ENCODE measurements around the gene SOX15.
A peak's percentile ranks its signal among the peaks of the same experiment; 100 is the strongest.

The SOX15 gene

GRCh38 chr17:7576432-7576937, 13.4 kb downstream of the SOX15 start:
- Mint-ChIP-seq H3K27ac (peak overlapping the region; percentile 55), H3K36me3 (ENCODE audit: low read depth) (peaks cover 84% of the 10 kb centered on the region), H3K27me3 (ENCODE audit: low read depth) (peaks cover 4% of the 10 kb centered on the region), H3K4me3 (peak overlapping the region; percentile 92), H3K9me3 (no peaks in the 10 kb centered on the region), H3K4me1 (ENCODE audit: low read depth) (peaks cover 63% of the 10 kb centered on the region)
- no peak for DNase-seq (ENCODE audit: low spot score)

GRCh38 chr17:7575959-7576358, 13.9 kb downstream of the SOX15 start:
- Mint-ChIP-seq H3K27me3 (ENCODE audit: low read depth) (peaks cover 4% of the 10 kb centered on the region), H3K36me3 (ENCODE audit: low read depth) (peaks cover 86% of the 10 kb centered on the region), H3K27ac (peak overlapping the region; percentile 41), H3K4me3 (peak overlapping the region; percentile 92), H3K4me1 (ENCODE audit: low read depth) (peaks cover 64% of the 10 kb centered on the region), H3K9me3 (no peaks in the 10 kb centered on the region)
- no peak for DNase-seq (ENCODE audit: low spot score)

- Mint-ChIP-seq H3K27me3 (ENCODE audit: low read depth) (peaks cover 4% of the 10 kb centered on the region), H3K4me1 (ENCODE audit: low read depth) (peaks cover 59% of the 10 kb centered on the region), H3K9me3 (no peaks in the 10 kb centered on the region), H3K4me3 (peak overlapping the region; percentile 92), H3K36me3 (ENCODE audit: low read depth) (peaks cover 86% of the 10 kb centered on the region), H3K27ac (peak overlapping the region; percentile 41)
- no peak for DNase-seq (ENCODE audit: low spot score)
Measured at GRCh38 chr17:7575481-7575883, 14.4 kb downstream of the SOX15 start.

- no peaks in the 10 kb centered on the region for H3K9me3 Mint-ChIP-seq
- H3K4me1 Mint-ChIP-seq (ENCODE audit: low read depth) = peaks cover 53% of the 10 kb centered on the region
Measured at GRCh38 chr17:7574176-7574953, 15.5 kb downstream of the SOX15 start.

GRCh38 chr17:7573324-7574080, 16.4 kb downstream of the SOX15 start:
- H3K9me3 Mint-ChIP-seq = no peaks in the 10 kb centered on the region
- peaks cover 45% of the 10 kb centered on the region for H3K4me1 Mint-ChIP-seq (ENCODE audit: low read depth)
- peaks cover 4% of the 10 kb centered on the region for H3K27me3 Mint-ChIP-seq (ENCODE audit: low read depth)
- H3K36me3 Mint-ChIP-seq (ENCODE audit: low read depth) = peaks cover 82% of the 10 kb centered on the region
- H3K4me3 Mint-ChIP-seq = peak overlapping the region; percentile 92
- peak; percentile 85 for DNase-seq (ENCODE audit: low spot score)
- peak overlapping the region; percentile 99 for H3K27ac Mint-ChIP-seq

More at GRCh38 chr17:7574176-7574953, 15.5 kb downstream of the SOX15 start:
- H3K4me3 Mint-ChIP-seq = peak overlapping the region; percentile 92
- peaks cover 4% of the 10 kb centered on the region for H3K27me3 Mint-ChIP-seq (ENCODE audit: low read depth)
- peak overlapping the region; percentile 99 for H3K27ac Mint-ChIP-seq
- H3K36me3 Mint-ChIP-seq (ENCODE audit: low read depth) = peaks cover 85% of the 10 kb centered on the region
- no peak for DNase-seq (ENCODE audit: low spot score)

- H3K27me3 Mint-ChIP-seq (ENCODE audit: low read depth) = peaks cover 4% of the 10 kb centered on the region
- H3K36me3 Mint-ChIP-seq (ENCODE audit: low read depth) = peaks cover 76% of the 10 kb centered on the region
- peak; percentile 99 for DNase-seq (ENCODE audit: low spot score)
- no peaks in the 10 kb centered on the region for H3K9me3 Mint-ChIP-seq
- peaks cover 38% of the 10 kb centered on the region for H3K4me1 Mint-ChIP-seq (ENCODE audit: low read depth)
- peak overlapping the region; percentile 92 for H3K4me3 Mint-ChIP-seq
- peak overlapping the region; percentile 99 for H3K27ac Mint-ChIP-seq
Measured at GRCh38 chr17:7572588-7573323, 17.1 kb downstream of the SOX15 start.

- peaks cover 4% of the 10 kb centered on the region for H3K27me3 Mint-ChIP-seq (ENCODE audit: low read depth)
- H3K4me3 Mint-ChIP-seq = peak overlapping the region; percentile 92
- peaks cover 33% of the 10 kb centered on the region for H3K4me1 Mint-ChIP-seq (ENCODE audit: low read depth)
- no peaks in the 10 kb centered on the region for H3K9me3 Mint-ChIP-seq
- DNase-seq (ENCODE audit: low spot score) = no peak
- H3K27ac Mint-ChIP-seq = peak overlapping the region; percentile 93
- H3K36me3 Mint-ChIP-seq (ENCODE audit: low read depth) = peaks cover 75% of the 10 kb centered on the region
Measured at GRCh38 chr17:7572338-7572587, 17.6 kb downstream of the SOX15 start.

GRCh38 chr17:7570351-7570750, 19.5 kb downstream of the SOX15 start:
- DNase-seq (ENCODE audit: low spot score) = no peak
- H3K27ac Mint-ChIP-seq = peak overlapping the region; percentile 52
- H3K4me3 Mint-ChIP-seq = no peak overlapping the region
- no peaks in the 10 kb centered on the region for H3K9me3 Mint-ChIP-seq
- H3K4me1 Mint-ChIP-seq (ENCODE audit: low read depth) = peaks cover 21% of the 10 kb centered on the region
- peaks cover 4% of the 10 kb centered on the region for H3K27me3 Mint-ChIP-seq (ENCODE audit: low read depth)
- H3K36me3 Mint-ChIP-seq (ENCODE audit: low read depth) = peaks cover 65% of the 10 kb centered on the region

- H3K9me3 Mint-ChIP-seq = no peaks in the 10 kb centered on the region
- no peak for DNase-seq (ENCODE audit: low spot score)
- no peak overlapping the region for H3K27ac Mint-ChIP-seq
- H3K27me3 Mint-ChIP-seq (ENCODE audit: low read depth) = peaks cover 4% of the 10 kb centered on the region
- peaks cover 63% of the 10 kb centered on the region for H3K36me3 Mint-ChIP-seq (ENCODE audit: low read depth)
- H3K4me1 Mint-ChIP-seq (ENCODE audit: low read depth) = peaks cover 15% of the 10 kb centered on the region
- H3K4me3 Mint-ChIP-seq = no peak overlapping the region
Measured at GRCh38 chr17:7569571-7569970, 20.3 kb downstream of the SOX15 start.

- Mint-ChIP-seq H3K9me3 (no peaks in the 10 kb centered on the region), H3K4me1 (ENCODE audit: low read depth) (peaks cover 29% of the 10 kb centered on the region), H3K36me3 (ENCODE audit: low read depth) (peaks cover 36% of the 10 kb centered on the region), H3K27ac (peak overlapping the region; percentile 93), H3K27me3 (ENCODE audit: low read depth) (no peaks in the 10 kb centered on the region), H3K4me3 (peak overlapping the region; percentile 95)
- no peak for DNase-seq (ENCODE audit: low spot score)
Measured at GRCh38 chr17:7563115-7563869, 26.6 kb downstream of the SOX15 start.

GRCh38 chr17:7562208-7562605, 27.7 kb downstream of the SOX15 start:
- Mint-ChIP-seq H3K27me3 (ENCODE audit: low read depth) (no peaks in the 10 kb centered on the region), H3K36me3 (ENCODE audit: low read depth) (peaks cover 34% of the 10 kb centered on the region), H3K9me3 (no peaks in the 10 kb centered on the region), H3K27ac (peak overlapping the region; percentile 93), H3K4me3 (peak overlapping the region; percentile 95), H3K4me1 (ENCODE audit: low read depth) (peaks cover 33% of the 10 kb centered on the region)
- DNase-seq (ENCODE audit: low spot score) = no peak

GRCh38 chr17:7561589-7562207, 28.2 kb downstream of the SOX15 start, which contains the start of gene SENP3:
TSS of gene SENP3 (plus strand) at chr17:7561919. CDS start at chr17:7563077, 1,158 bp downstream.
- Mint-ChIP-seq H3K4me3 (peak within 1 kb of the TSS; percentile 95), H3K27ac (peak within 1 kb of the TSS; percentile 93), H3K36me3 (ENCODE audit: low read depth) (peaks cover 30% of the 10 kb centered on the region), H3K9me3 (no peaks in the 10 kb centered on the region), H3K27me3 (ENCODE audit: low read depth) (no peaks in the 10 kb centered on the region), H3K4me1 (ENCODE audit: low read depth) (peaks cover 33% of the 10 kb centered on the region)
- DNase-seq (ENCODE audit: low spot score) = peak; percentile 93

Data from T-helper 2 cell treated with Interferon-gamma antibody and Interleukin-4, amounts not matched to agents 5 μg/mL and 100 μg/mL, for 36 hours (primary cell).